ENCODE data around the gene H1-8.

H1-8 gene

DNA sequence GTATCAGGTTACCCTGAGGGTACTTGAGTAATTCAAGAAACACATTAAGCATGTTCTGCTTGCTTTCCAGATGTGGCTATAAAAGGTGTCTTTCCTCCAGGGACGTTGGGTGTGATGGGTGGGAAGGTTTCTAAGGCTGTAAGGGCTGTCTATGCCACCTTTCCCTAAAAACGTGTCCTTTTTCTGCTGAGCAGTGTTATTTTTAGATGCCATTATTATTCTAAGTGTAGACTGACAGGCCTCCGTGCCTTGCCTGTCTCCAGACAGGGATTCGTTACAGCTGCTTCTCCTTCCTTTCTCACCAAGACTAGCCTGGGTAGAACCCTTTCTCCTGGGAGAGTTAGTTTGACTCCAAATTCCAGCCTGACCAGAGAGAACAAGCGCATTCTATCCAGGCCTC lies 41.3 kb upstream of the H1-8 start:
- Histone ChIP-seq H3K4me1 (peaks cover 19% of the 10 kb centered on the region), H3K36me3 (no peaks in the 10 kb centered on the region), H3K9me3 (no peaks in the 10 kb centered on the region), H3K27me3 (no peaks in the 10 kb centered on the region), H3K4me3 (ENCODE audit: low read depth, low read length) (no peak overlapping the region)
- no peak for DNase-seq
- TF ChIP-seq, protein P1, sequence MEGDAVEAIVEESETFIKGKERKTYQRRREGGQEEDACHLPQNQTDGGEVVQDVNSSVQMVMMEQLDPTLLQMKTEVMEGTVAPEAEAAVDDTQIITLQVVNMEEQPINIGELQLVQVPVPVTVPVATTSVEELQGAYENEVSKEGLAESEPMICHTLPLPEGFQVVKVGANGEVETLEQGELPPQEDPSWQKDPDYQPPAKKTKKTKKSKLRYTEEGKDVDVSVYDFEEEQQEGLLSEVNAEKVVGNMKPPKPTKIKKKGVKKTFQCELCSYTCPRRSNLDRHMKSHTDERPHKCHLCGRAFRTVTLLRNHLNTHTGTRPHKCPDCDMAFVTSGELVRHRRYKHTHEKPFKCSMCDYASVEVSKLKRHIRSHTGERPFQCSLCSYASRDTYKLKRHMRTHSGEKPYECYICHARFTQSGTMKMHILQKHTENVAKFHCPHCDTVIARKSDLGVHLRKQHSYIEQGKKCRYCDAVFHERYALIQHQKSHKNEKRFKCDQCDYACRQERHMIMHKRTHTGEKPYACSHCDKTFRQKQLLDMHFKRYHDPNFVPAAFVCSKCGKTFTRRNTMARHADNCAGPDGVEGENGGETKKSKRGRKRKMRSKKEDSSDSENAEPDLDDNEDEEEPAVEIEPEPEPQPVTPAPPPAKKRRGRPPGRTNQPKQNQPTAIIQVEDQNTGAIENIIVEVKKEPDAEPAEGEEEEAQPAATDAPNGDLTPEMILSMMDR (IDR thresholded peaks at IDR 0.05; ENCODE audit: low read depth, low read length) = no peak

DNA sequence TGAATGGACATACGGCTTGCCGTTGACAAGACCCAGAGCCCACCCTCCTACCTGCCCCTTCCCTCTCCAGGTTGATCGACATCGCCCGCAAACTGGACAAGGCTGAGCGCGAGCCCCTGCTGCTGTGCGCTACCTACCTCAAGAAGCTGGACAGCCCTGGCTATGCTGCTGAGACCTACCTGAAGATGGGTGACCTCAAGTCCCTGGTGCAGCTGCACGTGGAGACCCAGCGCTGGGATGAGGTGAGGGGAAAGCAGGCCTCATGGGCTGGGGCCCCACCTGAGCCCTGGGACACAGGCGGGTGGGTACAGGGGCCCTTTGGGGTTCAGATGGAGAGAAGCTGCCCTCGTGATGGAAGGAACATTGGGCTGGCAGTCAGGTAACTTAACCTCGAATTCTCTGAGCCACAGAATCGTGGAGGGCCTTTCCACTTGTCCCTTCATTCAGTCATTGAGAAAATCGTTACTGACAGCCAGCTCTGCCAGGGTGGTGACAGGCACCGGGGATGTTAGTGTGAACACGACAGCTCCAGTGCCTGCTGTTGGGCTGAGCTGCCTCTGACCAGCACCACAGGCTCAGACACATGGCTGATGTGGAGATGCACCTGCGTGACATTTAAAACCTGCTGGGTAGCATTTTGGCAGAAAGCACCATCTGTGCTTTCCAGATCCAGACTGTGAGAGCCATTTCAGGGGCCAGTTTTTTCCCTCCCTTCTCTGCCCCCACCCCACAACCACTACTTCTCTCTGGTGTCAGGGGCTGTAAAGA lies 40.1 kb upstream of the H1-8 start:
- TF ChIP-seq, protein P1 (IDR thresholded peaks at IDR 0.05; ENCODE audit: low read depth, low read length) = no peak
- Histone ChIP-seq H3K4me1 (peaks cover 30% of the 10 kb centered on the region), H3K9me3 (no peaks in the 10 kb centered on the region), H3K27me3 (no peaks in the 10 kb centered on the region), H3K36me3 (no peaks in the 10 kb centered on the region), H3K4me3 (ENCODE audit: low read depth, low read length) (no peak overlapping the region)
- no peak for DNase-seq

DNA sequence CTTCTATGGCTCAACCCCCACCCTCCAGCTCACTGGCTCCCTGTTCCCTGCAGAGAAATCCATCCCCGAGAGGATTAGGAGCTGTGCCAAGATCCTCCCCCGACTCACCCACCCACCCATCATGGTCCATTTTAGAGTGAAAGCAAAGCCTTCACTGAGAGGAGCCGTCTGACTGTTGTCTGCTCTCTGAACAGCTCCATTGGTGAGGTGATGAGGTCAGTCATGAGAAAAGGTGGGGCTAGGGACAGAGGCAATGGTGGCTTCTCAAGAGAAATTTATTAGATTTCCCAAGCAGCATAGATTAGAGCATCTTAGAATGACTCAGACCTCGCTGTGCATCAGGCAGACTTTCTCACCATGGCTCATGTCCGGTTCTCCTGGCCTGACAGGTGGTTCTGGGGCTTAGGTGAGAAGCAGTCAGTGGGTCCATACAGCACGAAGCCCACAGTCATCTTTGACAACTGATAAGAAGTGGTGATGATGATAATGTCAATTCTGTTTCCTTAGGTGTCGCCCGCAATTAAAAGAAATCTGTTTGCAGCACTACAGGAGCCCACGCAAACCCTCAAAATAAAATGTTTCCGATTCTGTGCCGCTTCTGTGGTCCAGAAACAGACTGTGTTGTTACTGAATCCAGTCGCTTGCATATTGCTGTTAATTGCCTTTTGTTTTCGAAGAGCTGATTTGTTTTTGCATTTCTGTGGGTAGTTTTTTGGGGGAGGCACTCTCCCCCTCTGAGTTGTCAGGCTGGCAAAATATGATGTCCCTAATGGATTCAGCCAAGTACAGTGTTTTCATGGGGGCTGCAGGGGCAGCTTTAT lies 39.3 kb upstream of the H1-8 start:
- TF ChIP-seq, protein P1 (IDR thresholded peaks at IDR 0.05; ENCODE audit: low read depth, low read length) = no peak
- H3K4me1 ChIP-seq = peaks cover 30% of the 10 kb centered on the region
- H3K27me3 ChIP-seq = no peaks in the 10 kb centered on the region
- no peaks in the 10 kb centered on the region for H3K36me3 ChIP-seq
- no peak overlapping the region for H3K4me3 ChIP-seq (ENCODE audit: low read depth, low read length)
- DNase-seq = peak; percentile 29
- H3K9me3 ChIP-seq = no peaks in the 10 kb centered on the region

DNA sequence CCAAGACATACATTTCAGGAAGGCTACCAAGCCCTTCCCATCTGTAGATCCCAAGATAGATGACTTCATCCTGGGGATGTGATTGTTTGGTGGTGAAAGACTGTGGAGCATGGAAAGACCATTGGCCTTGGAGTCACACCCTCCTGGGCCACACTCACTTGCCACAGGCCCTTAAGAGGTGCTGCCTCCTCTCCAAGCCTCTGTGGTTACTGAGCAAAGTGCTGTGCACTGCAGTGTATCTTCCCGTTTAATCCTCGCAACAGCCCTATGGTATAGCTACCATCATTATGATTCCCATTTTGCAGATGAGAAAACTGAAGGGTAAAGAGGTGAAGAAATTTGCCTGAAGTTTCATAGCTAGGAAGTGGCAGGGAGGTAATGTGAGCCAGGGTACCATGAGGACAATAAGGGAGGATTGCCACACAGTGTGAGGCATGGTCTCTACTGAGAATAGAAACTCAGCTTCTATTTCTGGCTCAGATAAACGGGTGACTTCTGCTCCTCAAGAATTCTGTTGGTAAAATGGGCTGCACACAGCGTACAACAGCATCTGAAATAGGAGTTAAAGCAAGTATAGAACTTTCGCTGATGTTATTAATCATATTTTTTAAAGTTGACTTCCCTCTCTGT lies 38.4 kb upstream of the H1-8 start:
- H3K4me1 ChIP-seq = peaks cover 30% of the 10 kb centered on the region
- H3K27me3 ChIP-seq = no peaks in the 10 kb centered on the region
- H3K4me3 ChIP-seq (ENCODE audit: low read depth, low read length) = no peak overlapping the region
- no peaks in the 10 kb centered on the region for H3K9me3 ChIP-seq
- no peak for DNase-seq
- TF ChIP-seq, protein P1 (IDR thresholded peaks at IDR 0.05; ENCODE audit: low read depth, low read length) = no peak
- H3K36me3 ChIP-seq = no peaks in the 10 kb centered on the region

DNA sequence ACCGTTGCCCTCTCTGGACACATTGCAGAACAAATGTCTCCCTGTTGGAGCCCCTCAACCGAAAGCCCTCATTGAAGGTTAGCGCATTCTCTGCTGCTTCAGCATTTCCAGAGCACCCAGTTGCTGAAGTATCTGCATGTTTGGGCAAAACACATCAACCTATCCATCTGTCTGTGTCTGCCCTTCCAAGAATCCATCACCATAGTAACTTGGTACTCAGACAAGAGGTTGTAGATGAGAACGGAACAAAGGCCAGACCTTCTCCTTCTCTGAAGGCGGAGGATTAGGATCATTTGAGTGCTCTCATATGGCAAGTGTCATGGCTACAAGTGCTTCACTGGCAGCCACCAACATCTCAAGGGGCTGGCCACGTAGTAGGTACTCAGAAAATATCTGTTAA lies 37.6 kb upstream of the H1-8 start:
- no peak overlapping the region for H3K4me3 ChIP-seq (ENCODE audit: low read depth, low read length)
- no peaks in the 10 kb centered on the region for H3K27me3 ChIP-seq
- peaks cover 30% of the 10 kb centered on the region for H3K4me1 ChIP-seq
- TF ChIP-seq, protein P1 (IDR thresholded peaks at IDR 0.05; ENCODE audit: low read depth, low read length) = no peak
- H3K36me3 ChIP-seq = no peaks in the 10 kb centered on the region
- no peak for DNase-seq
- no peaks in the 10 kb centered on the region for H3K9me3 ChIP-seq
